Mesenchymal stem cell (in vitro differentiated cells and primary cell): ENCODE results near the gene RBM8A.

Experiments
- DNase-seq: peaks from one replicate; pipeline ENCODE4 v3.0.0-alpha.2; 2013
- H2AFZ ChIP-seq: one replicate; pipeline ENCODE4 v1.6.1; 2013; ENCODE audit warnings: low read depth, mild to moderate bottlenecking, control low read depth, inconsistent platforms, low read length, moderate library complexity
- H2AK5ac ChIP-seq: 2 replicates; pipeline ENCODE4 v1.6.1; 2013; ENCODE audit warnings: low read length, moderate library complexity, mild to moderate bottlenecking, inconsistent platforms; ENCODE audit not compliant: severe bottlenecking
- H2BK120ac ChIP-seq: one replicate; pipeline ENCODE4 v1.6.1; 2013; ENCODE audit warnings: low read depth, mild to moderate bottlenecking, inconsistent platforms, low read length, moderate library complexity
- H2BK12ac ChIP-seq, 2 experiments: one replicate each; pipeline ENCODE4 v1.6.1; 2013; ENCODE audit warnings: inconsistent platforms in 2 of 2, low read length in 2 of 2, mild to moderate bottlenecking in 2 of 2, moderate library complexity in 2 of 2, control low read depth in 1 of 2
- H2BK15ac ChIP-seq: one replicate; pipeline ENCODE4 v1.6.1; 2013; ENCODE audit warnings: mild to moderate bottlenecking, low read depth, inconsistent platforms; ENCODE audit not compliant: poor library complexity, severe bottlenecking
- H2BK5ac ChIP-seq: 2 replicates; pipeline ENCODE4 v1.6.1; 2013; ENCODE audit warnings: low read depth, mild to moderate bottlenecking, low read length, control low read depth, inconsistent platforms; ENCODE audit not compliant: poor library complexity, severe bottlenecking
- H3K14ac ChIP-seq, 2 experiments: one replicate each; pipeline ENCODE4 v1.6.1; 2013; ENCODE audit warnings: inconsistent platforms in 2 of 2, low read length in 2 of 2, control low read depth in 1 of 2, mild to moderate bottlenecking in 1 of 2, moderate library complexity in 1 of 2
- H3K18ac ChIP-seq, 2 experiments: one replicate each; pipeline ENCODE4 v1.6.1; 2013; ENCODE audit warnings: inconsistent platforms in 2 of 2, low read length in 2 of 2, control low read depth in 1 of 2, low read depth in 1 of 2, mild to moderate bottlenecking in 1 of 2
- H3K23ac ChIP-seq, 2 experiments: one replicate each; pipeline ENCODE4 v1.6.1; 2013; ENCODE audit warnings: inconsistent platforms in 2 of 2, low read length in 2 of 2, mild to moderate bottlenecking in 2 of 2, moderate library complexity in 2 of 2, control low read depth in 1 of 2
- H3K27ac ChIP-seq: 2 replicates; pipeline ENCODE4 v1.5.1; 2013; ENCODE audit warnings: mild to moderate bottlenecking, moderate library complexity, low read length, control low read depth, inconsistent platforms; ENCODE audit not compliant: poor library complexity, severe bottlenecking
- H3K27me3 ChIP-seq, 2 experiments: 2 replicates each; pipeline versions ENCODE4 v1.6.1 to v1.7.0; 2013; ENCODE audit warnings: low read length in 2 of 2, mild to moderate bottlenecking in 2 of 2, moderate library complexity in 2 of 2, control low read depth in 1 of 2, inconsistent platforms in 1 of 2; ENCODE audit not compliant: control insufficient read depth in 1 of 2, insufficient read depth in 1 of 2
- H3K36me3 ChIP-seq, 2 experiments: 2 replicates each; pipeline versions ENCODE4 v1.6.1 to v1.7.0; 2013; ENCODE audit warnings: low read length in 2 of 2, control low read depth in 1 of 2, inconsistent platforms in 1 of 2, low read depth in 1 of 2, mild to moderate bottlenecking in 1 of 2; ENCODE audit not compliant: insufficient read depth in 2 of 2, control insufficient read depth in 1 of 2
- H3K4ac ChIP-seq, 2 experiments: one replicate each; pipeline ENCODE4 v1.6.1; 2013; ENCODE audit warnings: inconsistent platforms in 2 of 2, low read length in 2 of 2, mild to moderate bottlenecking in 2 of 2, moderate library complexity in 2 of 2, control low read depth in 1 of 2, low read depth in 1 of 2
- H3K4me1 ChIP-seq: 2 replicates; pipeline ENCODE4 v1.6.1; 2013; ENCODE audit warnings: low read depth, low read length, control low read depth; ENCODE audit not compliant: control insufficient read depth, insufficient read depth
- H3K4me2 ChIP-seq: 2 replicates; pipeline ENCODE4 v1.6.1; 2013; ENCODE audit warnings: low read length, mild to moderate bottlenecking, inconsistent platforms; ENCODE audit not compliant: poor library complexity, severe bottlenecking
- H3K4me3 ChIP-seq, 2 experiments: 2 replicates each; pipeline versions ENCODE4 v1.5.1 to v1.7.0; 2013; ENCODE audit warnings: low read length in 2 of 2, mild to moderate bottlenecking in 2 of 2, control low read depth in 1 of 2, low read depth in 1 of 2; ENCODE audit not compliant: insufficient read depth in 1 of 2
- H3K79me1 ChIP-seq: replicated peaks from 2 replicates; pipeline ENCODE4 v1.6.1; 2013; ENCODE audit warnings: mild to moderate bottlenecking, control low read depth, low read length, inconsistent platforms; ENCODE audit not compliant: poor library complexity, severe bottlenecking
- H3K9ac ChIP-seq: 2 replicates; pipeline ENCODE4 v1.7.0; 2013; ENCODE audit warnings: mild to moderate bottlenecking, low read length, moderate library complexity
- H3K9me3 ChIP-seq: 2 replicates; pipeline ENCODE4 v1.7.0; 2013; ENCODE audit warnings: mild to moderate bottlenecking, low read length; ENCODE audit not compliant: control insufficient read depth
- H4K8ac ChIP-seq: one replicate; pipeline ENCODE4 v1.6.1; 2013; ENCODE audit warnings: inconsistent platforms, mild to moderate bottlenecking, low read length, moderate library complexity
- H4K91ac ChIP-seq: one replicate; pipeline ENCODE4 v1.6.1; 2013; ENCODE audit warnings: mild to moderate bottlenecking, low read length, inconsistent platforms
- WGBS: methylation state at CpG from one replicate; pipeline ENCODE4 v1.1.7; 2013; ENCODE audit warnings: mixed read lengths; 5-methylcytosine and 5-hydroxymethylcytosine counted together

RBM8A gene

GRCh38 chr1:145908653-145909052 lies 18.6 kb downstream of the RBM8A start:
- Histone ChIP-seq H2BK12ac (peak overlapping the region in 1 of 2 experiments; percentile 40), H3K79me1 (peaks cover 5% of the 10 kb centered on the region), H3K4ac (no peak overlapping the region), H4K91ac (no peak overlapping the region), H3K4me1 (peaks cover 10% of the 10 kb centered on the region), H3K18ac (no peak overlapping the region), H2BK5ac (no peak overlapping the region), H2BK120ac (no peak overlapping the region), H3K9ac (peak overlapping the region; percentile 79), H3K27me3 (no peaks in the 10 kb centered on the region), H3K27ac (peak overlapping the region; percentile 3), H3K23ac (no peak overlapping the region), H2BK15ac (no peak overlapping the region), H3K9me3 (no peaks in the 10 kb centered on the region), H3K4me3 (peak overlapping the region in 1 of 2 experiments; percentile 68), H3K4me2 (no peak overlapping the region), H2AFZ (no peak overlapping the region), H4K8ac (no peak overlapping the region), H2AK5ac (no peak overlapping the region), H3K14ac (no peak overlapping the region), H3K36me3 (peaks cover 34 to 57% of the 10 kb centered on the region in 2 experiments)
- WGBS = no CpG with 5 or more reads among the region's 1 CpG
- DNase-seq = no peak

- Histone ChIP-seq H3K4me3 (no peak overlapping the region), H3K18ac (peak overlapping the region; percentile 34 to 52), H3K27ac (no peak overlapping the region), H2AFZ (no peak overlapping the region), H4K91ac (no peak overlapping the region), H3K4me2 (no peak overlapping the region), H3K23ac (no peak overlapping the region), H2BK15ac (no peak overlapping the region), H3K14ac (no peak overlapping the region), H3K27me3 (no peaks in the 10 kb centered on the region), H2BK5ac (no peak overlapping the region), H3K79me1 (peaks cover 5% of the 10 kb centered on the region), H2BK120ac (no peak overlapping the region), H4K8ac (peak overlapping the region; percentile 64), H3K4ac (no peak overlapping the region), H3K36me3 (peaks cover 36 to 58% of the 10 kb centered on the region in 2 experiments), H2AK5ac (no peak overlapping the region), H2BK12ac (peak overlapping the region in 1 of 2 experiments; percentile 49), H3K4me1 (peaks cover 10% of the 10 kb centered on the region), H3K9ac (peak overlapping the region; percentile 69), H3K9me3 (no peaks in the 10 kb centered on the region)
- no peak for DNase-seq
- 74% methylated on average over 8 of the region's 10 CpGs for WGBS
Measured at GRCh38 chr1:145906954-145907753, 20.1 kb downstream of the RBM8A start.

- Histone ChIP-seq H3K4me3 (no peak overlapping the region), H2BK15ac (no peak overlapping the region), H3K4ac (no peak overlapping the region), H3K27ac (no peak overlapping the region), H3K27me3 (no peaks in the 10 kb centered on the region), H3K9ac (no peak overlapping the region), H2AFZ (no peak overlapping the region), H3K23ac (no peak overlapping the region), H2BK5ac (no peak overlapping the region), H3K79me1 (no peaks in the 10 kb centered on the region), H2BK120ac (no peak overlapping the region), H4K8ac (no peak overlapping the region), H2BK12ac (no peak overlapping the region), H3K14ac (no peak overlapping the region), H2AK5ac (no peak overlapping the region), H3K36me3 (peaks cover 50 to 88% of the 10 kb centered on the region in 2 experiments), H3K18ac (no peak overlapping the region), H3K9me3 (no peaks in the 10 kb centered on the region), H3K4me2 (no peak overlapping the region), H3K4me1 (no peaks in the 10 kb centered on the region), H4K91ac (no peak overlapping the region)
- WGBS = 93% methylated on average over 9 of the region's 12 CpGs
- DNase-seq = no peak
Measured at GRCh38 chr1:145901312-145902021, 25.8 kb downstream of the RBM8A start.

GRCh38 chr1:145898756-145899155 lies 28.5 kb downstream of the RBM8A start:
- Histone ChIP-seq H4K91ac (no peak overlapping the region), H3K4ac (peak overlapping the region in 1 of 2 experiments; percentile 39), H2BK5ac (no peak overlapping the region), H3K27ac (no peak overlapping the region), H3K9me3 (no peaks in the 10 kb centered on the region), H2AFZ (no peak overlapping the region), H2BK120ac (no peak overlapping the region), H3K4me3 (no peak overlapping the region), H4K8ac (no peak overlapping the region), H2BK12ac (no peak overlapping the region), H3K9ac (no peak overlapping the region), H3K4me1 (no peaks in the 10 kb centered on the region), H3K14ac (no peak overlapping the region), H3K36me3 (peaks cover 44 to 87% of the 10 kb centered on the region in 2 experiments), H3K4me2 (no peak overlapping the region), H3K27me3 (no peaks in the 10 kb centered on the region), H3K23ac (no peak overlapping the region), H2BK15ac (no peak overlapping the region), H3K18ac (no peak overlapping the region), H2AK5ac (no peak overlapping the region), H3K79me1 (no peaks in the 10 kb centered on the region)
- DNase-seq = no peak
- 88% methylated on average over 5 of the region's 5 CpGs for WGBS
